ACC112 (cell line): Measurements from ENCODE around the gene MRPL55.

Experiments
- H2AFZ ChIP-seq: fragments of 200-600 bp; sonication (generic); one replicate; pipeline ENCODE4 v1.6.0; 2017; ENCODE audit warnings: antibody characterized with exemption, low read length; ENCODE audit not compliant: unreplicated experiment
- H3K27ac ChIP-seq: fragments of 200-600 bp; sonication (generic); 2 replicates; pipeline ENCODE4 v1.5.1; 2014; ENCODE audit warnings: low read depth, mild to moderate bottlenecking, antibody characterized with exemption, low read length, moderate library complexity
- H3K27me3 ChIP-seq: fragments of 200-600 bp; sonication (generic); 2 replicates; pipeline ENCODE4 v1.6.1; 2014; ENCODE audit warnings: mild to moderate bottlenecking, antibody characterized with exemption, low read length, moderate library complexity, mixed read lengths; ENCODE audit not compliant: insufficient read depth
- H3K36me3 ChIP-seq: fragments of 200-600 bp; sonication (generic); 2 replicates; pipeline ENCODE4 v1.6.1; 2016; ENCODE audit warnings: mild to moderate bottlenecking, antibody characterized with exemption, low read length, moderate library complexity, mixed read lengths; ENCODE audit not compliant: insufficient read depth
- H3K4me1 ChIP-seq: fragments of 200-600 bp; sonication (generic); one replicate; pipeline ENCODE4 v1.6.1; 2016; ENCODE audit warnings: low read length, mixed read lengths; ENCODE audit not compliant: insufficient read depth, unreplicated experiment, control insufficient read depth
- H3K4me3 ChIP-seq: fragments of 200-600 bp; sonication (generic); 2 replicates; pipeline ENCODE4 v1.5.1; 2014; ENCODE audit warnings: mild to moderate bottlenecking, low read depth, low read length
- H3K79me2 ChIP-seq: fragments of 200-600 bp; sonication (generic); one replicate; pipeline ENCODE4 v1.6.0; 2016; ENCODE audit warnings: low read length; ENCODE audit not compliant: control insufficient read depth, unreplicated experiment, insufficient read depth

MRPL55 gene

DNA sequence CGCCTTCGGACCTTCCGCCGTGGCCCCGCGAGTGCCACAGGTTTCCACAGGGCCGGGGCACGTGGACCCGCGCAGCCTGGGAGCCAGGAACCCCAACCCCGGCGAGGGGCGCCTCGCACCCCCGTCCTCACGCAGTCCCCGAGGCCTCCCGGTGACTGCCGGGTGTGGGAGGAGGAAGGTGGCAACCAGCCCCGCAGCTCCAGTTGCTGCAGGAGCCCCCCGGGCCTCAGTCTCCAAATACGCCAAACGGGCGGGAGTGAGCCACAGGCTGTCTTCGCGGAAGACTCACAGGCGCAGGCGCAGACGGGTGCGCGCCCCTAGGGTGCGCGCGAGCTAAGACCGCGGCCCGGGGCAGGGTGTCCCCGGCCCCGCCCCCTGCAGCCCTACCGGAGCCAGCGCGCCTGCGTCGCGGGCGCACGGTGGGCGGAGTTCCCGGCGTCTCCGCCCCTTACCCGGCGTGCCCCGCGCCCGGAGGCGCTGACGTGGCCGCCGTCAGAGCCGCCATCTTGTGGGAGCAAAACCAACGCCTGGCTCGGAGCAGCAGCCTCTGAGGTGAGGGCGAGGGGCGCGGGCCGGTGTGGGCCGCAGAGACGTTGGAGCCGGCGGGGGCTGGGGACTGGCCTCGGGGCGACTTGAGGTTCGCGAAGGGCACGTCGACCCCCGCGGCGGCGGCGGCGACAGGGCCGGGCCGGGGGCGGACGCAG lies 26.7 kb downstream of the MRPL55 start, which contains the start of gene ARF1:
Gene ARF1 (plus strand): TSS at position 495 of the 704 bp plus-strand sequence. CDS start 14,407 bp downstream, outside the sequence.
- peak within 1 kb of the TSS; percentile 91 for H2AFZ ChIP-seq
- peaks cover 28% of the 10 kb centered on the region for H3K4me1 ChIP-seq
- H3K36me3 ChIP-seq, result no peaks in the 10 kb centered on the region; the same call in 1 of the 2 replicates
- H3K27ac ChIP-seq, result peak within 1 kb of the TSS; percentile 89
- peak within 1 kb of the TSS; percentile 90 for H3K4me3 ChIP-seq
- H3K27me3 ChIP-seq, result no peaks in the 10 kb centered on the region
- H3K79me2 ChIP-seq, result peaks cover 75% of the 10 kb centered on the region

DNA sequence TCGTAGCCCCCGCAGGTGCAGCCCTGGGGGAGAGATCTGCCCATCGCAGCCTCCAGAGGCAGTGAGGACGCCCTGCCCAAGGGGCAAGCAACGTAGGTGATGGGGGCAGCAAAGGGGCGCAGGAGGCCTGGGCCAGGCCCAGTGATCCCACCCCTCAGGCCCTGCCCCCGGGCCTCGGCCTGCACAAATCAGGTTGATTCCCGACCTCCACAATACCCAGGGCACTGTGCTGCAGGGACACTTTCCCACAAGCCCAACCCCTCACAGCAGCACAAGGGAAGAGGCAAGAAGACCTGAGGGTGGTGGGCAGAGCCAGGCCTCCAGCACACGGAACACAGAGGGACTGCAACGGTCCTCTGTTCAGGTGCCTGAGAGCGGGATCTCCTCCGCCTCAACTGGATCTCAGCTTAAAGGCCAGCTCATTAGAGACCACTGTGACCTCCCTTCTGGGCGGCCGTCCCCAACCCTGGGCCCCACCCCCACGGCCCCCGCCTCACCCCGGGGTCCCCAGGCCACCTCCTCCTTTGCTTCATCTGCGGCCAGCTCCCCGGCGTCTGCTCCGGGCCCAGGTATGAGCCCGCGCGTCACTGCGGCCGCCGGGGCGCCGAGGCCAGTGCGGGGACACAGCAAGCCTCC lies 27.4 kb downstream of the MRPL55 start:
- Histone ChIP-seq H3K27ac (peak overlapping the region; percentile 28; the same call in 1 of the 2 replicates), H2AFZ (peak overlapping the region; percentile 91), H3K79me2 (peaks cover 68% of the 10 kb centered on the region), H3K4me1 (peaks cover 21% of the 10 kb centered on the region), H3K36me3 (no peaks in the 10 kb centered on the region; the same call in 1 of the 2 replicates), H3K27me3 (no peaks in the 10 kb centered on the region), H3K4me3 (peak overlapping the region; percentile 90)

DNA sequence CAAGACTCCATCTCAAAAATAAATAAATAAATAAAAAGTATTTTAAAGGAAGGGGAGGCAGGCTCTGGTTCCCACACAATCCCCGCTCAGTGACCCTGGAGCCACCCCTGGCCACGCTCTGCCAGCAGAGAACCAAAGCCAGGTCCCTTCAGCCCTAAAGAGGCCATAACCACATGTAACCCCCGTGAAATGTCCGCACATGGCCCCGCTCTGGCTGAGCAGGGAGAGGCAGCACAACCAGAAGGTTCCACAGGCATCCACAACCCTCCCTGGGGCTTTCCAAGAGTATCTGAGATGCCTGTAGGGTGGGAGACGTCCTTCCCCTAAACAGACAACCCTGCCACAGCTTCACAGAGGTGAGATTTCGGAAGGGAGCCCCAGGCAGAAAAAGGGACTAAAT lies 28.0 kb downstream of the MRPL55 start:
- no peaks in the 10 kb centered on the region for H3K27me3 ChIP-seq
- no peaks in the 10 kb centered on the region; the same call in 1 of the 2 replicates for H3K36me3 ChIP-seq
- peak overlapping the region; percentile 90 for H3K4me3 ChIP-seq
- H3K27ac ChIP-seq, result no peak overlapping the region
- H2AFZ ChIP-seq, result no peak overlapping the region
- H3K4me1 ChIP-seq, result peaks cover 16% of the 10 kb centered on the region
- H3K79me2 ChIP-seq, result peaks cover 63% of the 10 kb centered on the region

DNA sequence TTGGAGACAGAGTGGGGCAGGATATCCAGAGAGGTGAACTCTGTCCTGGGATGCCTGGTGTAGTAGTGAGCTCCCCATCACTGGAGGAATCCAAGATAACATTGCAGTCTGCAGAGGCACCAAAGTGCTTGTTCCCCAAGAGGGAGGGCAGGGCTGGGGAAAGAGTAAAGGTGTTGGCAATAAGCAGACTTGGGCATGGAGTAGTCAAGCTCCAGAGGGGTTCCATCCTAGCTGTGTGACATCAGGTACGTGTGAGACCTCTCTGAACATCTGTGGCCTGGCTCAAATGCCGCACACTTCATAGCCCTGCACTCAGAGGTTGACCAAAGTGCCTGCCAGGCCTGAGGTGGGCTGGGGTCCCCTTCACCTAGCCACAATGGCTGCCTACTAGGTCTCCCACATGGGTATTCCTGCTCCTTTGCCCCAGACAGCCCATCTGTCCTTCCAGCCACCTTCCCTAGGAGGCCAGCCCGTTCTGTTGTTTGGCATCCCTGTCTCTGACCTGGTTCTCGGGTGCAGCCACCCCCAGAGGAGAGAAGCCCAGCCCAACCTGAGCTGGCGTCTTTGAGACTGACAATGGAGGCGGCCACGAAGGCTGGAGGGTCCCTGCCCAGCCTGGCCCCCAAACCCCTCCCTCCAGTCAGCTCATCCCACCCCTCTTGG lies 29.4 kb downstream of the MRPL55 start:
- Histone ChIP-seq H2AFZ (no peak overlapping the region), H3K79me2 (peaks cover 48% of the 10 kb centered on the region), H3K4me1 (peaks cover 2% of the 10 kb centered on the region), H3K27ac (no peak overlapping the region), H3K4me3 (no peak overlapping the region), H3K36me3 (no peaks in the 10 kb centered on the region; the same call in 1 of the 2 replicates), H3K27me3 (no peaks in the 10 kb centered on the region)

DNA sequence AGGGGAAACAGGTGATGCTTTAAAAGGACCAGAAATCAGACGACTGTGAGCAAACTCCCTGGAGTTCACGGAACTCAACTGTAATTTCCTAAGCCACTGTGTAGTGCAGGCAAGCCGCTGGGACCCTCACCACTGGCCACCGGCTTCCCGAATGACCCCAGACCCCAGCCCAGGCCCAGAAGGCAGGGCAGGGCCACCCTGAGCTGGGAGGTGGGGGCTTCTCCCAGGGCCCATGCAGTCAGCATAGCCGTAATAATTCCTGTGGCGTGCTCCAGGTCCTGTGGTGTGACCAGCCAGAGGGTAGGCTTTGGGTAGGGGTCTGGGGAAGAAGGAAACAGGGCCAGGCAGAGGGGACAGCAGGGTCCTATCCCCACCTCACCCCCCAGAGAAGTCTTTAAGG lies 30.1 kb downstream of the MRPL55 start:
- Histone ChIP-seq H3K36me3 (no peaks in the 10 kb centered on the region; the same call in 1 of the 2 replicates), H3K79me2 (peaks cover 41% of the 10 kb centered on the region), H2AFZ (no peak overlapping the region), H3K4me3 (no peak overlapping the region), H3K27ac (no peak overlapping the region), H3K27me3 (no peaks in the 10 kb centered on the region), H3K4me1 (no peaks in the 10 kb centered on the region)

DNA sequence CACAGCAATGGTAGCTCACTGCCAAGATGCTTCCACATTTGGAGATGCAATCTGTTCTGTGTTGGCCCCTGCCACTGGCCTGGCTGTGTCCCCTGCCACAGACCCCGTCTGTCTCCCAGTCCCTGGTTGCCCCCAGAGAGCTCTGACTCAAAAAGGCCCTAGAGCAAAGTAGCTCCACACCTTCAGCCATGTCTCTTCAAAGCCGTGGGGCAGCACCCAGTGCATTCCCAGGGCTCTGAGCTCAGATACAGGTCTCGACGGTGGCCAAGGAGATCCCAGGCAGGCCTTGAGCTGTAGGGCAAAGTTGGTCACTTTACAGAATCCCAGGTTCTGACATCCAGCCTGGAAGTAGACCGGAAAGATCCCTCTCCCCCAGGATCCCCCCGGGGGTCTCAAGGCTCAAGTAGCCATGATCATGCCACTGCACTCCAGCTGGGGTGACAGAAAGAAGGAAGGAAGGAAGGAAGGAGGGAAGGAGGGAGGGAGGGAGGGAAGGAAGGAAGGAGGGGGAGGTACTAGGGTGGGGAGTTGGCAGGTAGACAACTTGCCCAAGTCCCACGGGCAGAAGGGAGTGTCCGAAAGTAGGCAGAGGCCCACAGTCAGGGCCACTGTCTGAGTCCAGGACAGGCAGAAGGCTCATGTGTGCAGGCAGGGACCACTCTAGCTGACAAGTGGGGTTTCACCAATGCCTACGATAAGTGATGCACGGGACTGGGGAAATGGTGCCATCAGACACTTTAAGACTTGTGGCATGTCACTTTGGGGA lies 31.4 kb downstream of the MRPL55 start:
- Histone ChIP-seq H2AFZ (no peak overlapping the region), H3K27me3 (no peaks in the 10 kb centered on the region), H3K27ac (no peak overlapping the region), H3K4me1 (no peaks in the 10 kb centered on the region), H3K79me2 (peaks cover 29% of the 10 kb centered on the region), H3K4me3 (no peak overlapping the region), H3K36me3 (no peaks in the 10 kb centered on the region)

DNA sequence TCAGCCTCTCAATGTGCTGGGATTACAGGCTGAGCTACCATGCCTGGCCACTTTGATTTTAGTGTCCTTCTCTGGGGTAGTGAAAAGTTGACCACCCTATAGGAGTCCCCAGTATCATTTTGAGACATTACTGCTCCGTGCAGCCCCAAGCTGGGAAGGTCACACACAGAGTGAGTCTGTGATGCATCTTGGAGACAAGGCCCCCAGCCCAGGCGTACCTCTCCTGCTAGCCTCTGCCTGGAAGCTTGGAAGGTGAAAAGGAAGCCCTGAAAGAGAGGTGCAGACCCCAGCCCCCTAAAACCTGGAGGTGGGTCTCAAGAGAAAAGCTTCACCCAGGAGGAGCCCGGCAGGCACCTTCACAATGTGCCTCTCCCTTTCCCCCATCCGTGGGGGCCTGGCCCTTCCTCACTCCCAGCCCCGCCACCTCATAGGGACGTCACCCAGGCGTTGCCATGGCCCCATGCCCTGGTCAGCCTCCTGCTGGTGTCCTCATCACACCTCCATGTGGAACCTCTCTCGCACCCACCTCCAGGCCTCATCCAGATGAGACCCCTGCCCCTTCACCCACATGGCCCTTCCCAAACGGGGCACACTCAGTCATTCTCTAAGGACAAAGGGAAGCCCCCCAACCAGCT lies 32.2 kb downstream of the MRPL55 start:
- no peak overlapping the region for H3K4me3 ChIP-seq
- H3K27me3 ChIP-seq, result no peaks in the 10 kb centered on the region

DNA sequence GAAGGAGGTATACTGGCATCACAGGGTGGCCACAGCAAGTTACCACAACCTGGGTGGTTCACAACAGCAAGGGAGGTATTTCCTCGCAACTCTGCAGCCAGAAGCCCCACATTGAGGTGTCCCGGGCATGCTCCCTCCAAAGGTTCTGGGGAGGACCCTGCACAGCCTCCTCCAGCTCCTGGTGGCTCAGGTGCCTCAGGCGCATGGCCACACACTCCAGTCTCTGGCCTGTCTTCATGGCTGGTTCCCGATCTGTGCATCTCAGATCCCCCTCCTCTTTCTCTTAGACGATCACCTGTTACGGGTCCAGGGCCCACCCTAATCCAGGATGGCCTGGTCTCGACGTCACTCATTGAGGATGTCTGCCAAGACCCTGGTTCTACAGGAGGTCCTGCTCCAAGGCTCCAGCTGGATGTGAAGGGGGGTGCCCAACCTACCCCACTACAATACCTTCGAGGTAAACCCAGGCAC lies 33.3 kb downstream of the MRPL55 start:
- Histone ChIP-seq H3K27ac (no peak overlapping the region), H2AFZ (no peak overlapping the region), H3K36me3 (no peaks in the 10 kb centered on the region), H3K4me3 (no peak overlapping the region), H3K79me2 (peaks cover 13% of the 10 kb centered on the region), H3K27me3 (peaks cover 3% of the 10 kb centered on the region; the same call in 1 of the 2 replicates), H3K4me1 (no peaks in the 10 kb centered on the region)

More for the DNA sequence above, 32.2 kb downstream of the MRPL55 start:
- Histone ChIP-seq H3K27ac (no peak overlapping the region), H3K79me2 (peaks cover 23% of the 10 kb centered on the region), H2AFZ (no peak overlapping the region), H3K4me1 (no peaks in the 10 kb centered on the region), H3K36me3 (no peaks in the 10 kb centered on the region)

DNA sequence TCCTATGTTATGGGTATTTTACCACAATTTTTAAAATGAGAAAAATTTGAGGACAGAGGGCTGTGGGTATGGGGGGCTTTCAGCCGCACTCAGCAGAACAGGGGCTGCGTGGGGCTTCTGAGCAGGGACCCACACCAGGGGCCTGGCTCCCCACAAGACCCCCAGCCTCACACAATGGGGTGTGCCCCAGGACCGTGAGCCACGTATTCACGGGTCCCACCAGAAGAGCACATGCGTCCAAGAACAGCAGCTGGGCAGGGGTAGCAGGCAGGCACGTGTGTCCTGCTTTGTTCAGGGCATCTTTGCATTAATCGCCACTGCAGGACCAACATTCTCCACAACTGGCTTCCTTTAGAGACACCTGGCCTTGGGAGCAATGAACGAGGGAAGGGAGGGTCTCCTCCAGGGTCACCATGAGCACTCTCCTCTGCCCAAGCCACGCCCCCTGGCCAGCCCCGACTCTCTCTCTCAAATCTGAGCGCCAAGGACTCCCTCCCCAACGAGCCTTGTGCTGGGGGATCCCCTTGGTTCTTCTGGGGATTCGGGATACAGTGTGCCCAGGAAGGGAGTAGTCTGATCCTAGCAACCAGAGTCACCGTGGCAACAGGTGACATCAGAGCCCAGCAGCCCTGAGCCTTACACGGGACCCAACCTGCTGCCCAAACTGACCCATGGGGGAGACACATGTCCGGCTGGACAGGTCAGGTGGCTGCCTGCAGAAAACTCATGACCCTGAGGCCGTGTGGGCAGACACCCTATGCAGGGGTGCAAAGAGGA lies 34.0 kb downstream of the MRPL55 start:
- no peak overlapping the region for H3K27ac ChIP-seq
- H3K4me3 ChIP-seq, result no peak overlapping the region
- peaks cover 10% of the 10 kb centered on the region for H3K79me2 ChIP-seq
- no peak overlapping the region for H2AFZ ChIP-seq
- H3K36me3 ChIP-seq, result no peaks in the 10 kb centered on the region
- H3K27me3 ChIP-seq, result peaks cover 7% of the 10 kb centered on the region; the same call in 1 of the 2 replicates
- H3K4me1 ChIP-seq, result no peaks in the 10 kb centered on the region
